ENCODE measurements around the gene RSAD2.
"Not testable (repeated sequence)": the region's sequence is repeated elsewhere in the genome, so short reads cannot be mapped to it uniquely, and the experiment has no call there.

Gene RSAD2

DNA sequence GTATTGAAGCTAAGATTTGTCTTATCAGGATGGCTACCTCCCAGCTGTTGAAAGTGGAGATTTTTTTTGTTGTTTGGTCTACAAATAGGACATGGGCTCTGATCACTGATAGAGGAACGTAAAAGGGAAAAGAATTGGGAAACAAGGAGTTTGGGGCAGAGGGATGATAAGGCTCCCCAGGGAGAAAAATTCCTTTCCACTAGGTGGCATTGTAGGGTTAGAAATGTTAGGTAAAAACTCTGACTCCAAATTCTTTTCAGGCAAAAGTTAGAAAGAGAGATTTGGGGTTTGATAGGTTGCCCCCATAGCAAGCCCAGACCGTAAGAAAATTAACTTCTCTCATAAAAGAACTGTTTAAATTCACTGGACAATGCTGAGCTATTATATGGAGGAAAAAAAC, 31.7 kb upstream of the RSAD2 start:
- no peak for DNase-seq (ENCODE audit: low read depth, low spot score)
- Histone ChIP-seq H3K36me3 (ENCODE audit: control insufficient read depth, insufficient read depth, low read length) (no peaks in the 10 kb centered on the region), H3K27me3 (ENCODE audit: control insufficient read depth, insufficient read depth, low read length) (no peaks in the 10 kb centered on the region), H3K27ac (ENCODE audit: low read length) (no peak overlapping the region), H3K4me1 (ENCODE audit: control insufficient read depth, insufficient read depth, low read length) (no peaks in the 10 kb centered on the region), H3K4me3 (ENCODE audit: low read length) (no peak overlapping the region), H3K9me3 (ENCODE audit: control insufficient read depth, insufficient read depth, low read length) (peaks cover 6% of the 10 kb centered on the region)
- no CpG with 5 or more reads among the region's 2 CpGs for WGBS (ENCODE audit: insufficient coverage, insufficient read length)

DNA sequence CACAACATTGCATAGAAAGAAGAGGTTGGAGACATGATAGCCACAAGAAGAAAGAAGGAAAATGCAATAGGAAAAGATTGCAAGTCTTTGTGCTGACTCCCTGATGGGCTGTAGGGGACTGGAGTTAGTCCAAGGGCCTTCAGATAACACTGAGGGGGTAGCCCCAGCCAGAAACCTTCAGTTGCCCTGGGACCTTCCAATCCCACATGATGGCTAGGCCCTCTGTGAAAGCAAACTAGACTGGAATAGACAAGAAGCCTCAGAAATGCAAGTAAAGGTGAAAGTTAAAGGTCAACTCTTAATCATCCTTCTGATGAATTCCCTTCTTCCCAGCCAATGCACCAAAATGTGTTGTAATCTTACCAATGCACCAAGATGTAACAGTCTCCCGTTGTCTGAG, 31.0 kb upstream of the RSAD2 start:
- H3K4me3 ChIP-seq (ENCODE audit: low read length): no peak overlapping the region
- H3K27me3 ChIP-seq (ENCODE audit: control insufficient read depth, insufficient read depth, low read length): no peaks in the 10 kb centered on the region
- WGBS (ENCODE audit: insufficient coverage, insufficient read length): no CpG with 5 or more reads among the region's 1 CpG
- no peak for DNase-seq (ENCODE audit: low read depth, low spot score)
- no peaks in the 10 kb centered on the region for H3K4me1 ChIP-seq (ENCODE audit: control insufficient read depth, insufficient read depth, low read length)
- no peak overlapping the region for H3K27ac ChIP-seq (ENCODE audit: low read length)
- peaks cover 6% of the 10 kb centered on the region for H3K9me3 ChIP-seq (ENCODE audit: control insufficient read depth, insufficient read depth, low read length)
- H3K36me3 ChIP-seq (ENCODE audit: control insufficient read depth, insufficient read depth, low read length): no peaks in the 10 kb centered on the region

DNA sequence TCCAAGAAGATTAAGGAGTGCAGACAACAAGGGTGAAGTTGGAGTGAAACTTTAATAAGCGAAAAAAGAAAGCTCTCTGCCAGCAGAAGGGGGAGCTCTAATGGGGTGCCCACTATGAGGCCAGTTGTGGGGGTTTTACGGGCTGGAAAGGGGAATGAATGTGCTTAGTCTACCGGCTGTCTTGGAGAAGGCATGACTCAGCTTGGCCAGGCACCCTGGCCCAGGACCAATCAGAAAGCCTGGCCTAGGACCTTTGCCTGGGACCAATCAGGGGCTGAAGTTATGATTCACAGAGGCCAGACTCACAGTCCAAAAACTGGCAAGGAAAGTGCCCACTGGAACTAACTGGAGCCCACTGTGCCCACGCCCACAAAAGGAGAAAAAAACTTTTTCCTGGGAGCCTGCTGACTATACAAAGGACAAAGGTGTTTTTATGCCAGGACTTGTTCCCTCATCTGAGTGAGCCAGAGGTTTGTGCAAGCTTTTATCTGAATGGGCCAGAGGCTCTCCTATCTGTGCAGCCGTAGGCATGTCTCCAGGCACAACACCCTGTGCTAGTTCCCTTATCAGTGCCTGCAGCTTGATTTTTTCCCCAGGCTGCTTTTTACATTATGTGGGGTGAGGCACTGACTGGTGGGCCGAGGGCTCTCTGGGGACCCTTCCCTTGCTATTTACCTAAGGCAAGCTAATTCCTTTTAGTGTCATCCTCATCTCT, 30.5 kb upstream of the RSAD2 start:
- H3K36me3 ChIP-seq (ENCODE audit: control insufficient read depth, insufficient read depth, low read length): no peaks in the 10 kb centered on the region
- no peak overlapping the region for H3K4me3 ChIP-seq (ENCODE audit: low read length)
- peaks cover 6% of the 10 kb centered on the region for H3K9me3 ChIP-seq (ENCODE audit: control insufficient read depth, insufficient read depth, low read length)
- H3K4me1 ChIP-seq (ENCODE audit: control insufficient read depth, insufficient read depth, low read length): no peaks in the 10 kb centered on the region
- H3K27ac ChIP-seq (ENCODE audit: low read length): no peak overlapping the region
- no CpG with 5 or more reads among the region's 6 CpGs for WGBS (ENCODE audit: insufficient coverage, insufficient read length)
- H3K27me3 ChIP-seq (ENCODE audit: control insufficient read depth, insufficient read depth, low read length): no peaks in the 10 kb centered on the region
- no peak for DNase-seq (ENCODE audit: low read depth, low spot score)

DNA sequence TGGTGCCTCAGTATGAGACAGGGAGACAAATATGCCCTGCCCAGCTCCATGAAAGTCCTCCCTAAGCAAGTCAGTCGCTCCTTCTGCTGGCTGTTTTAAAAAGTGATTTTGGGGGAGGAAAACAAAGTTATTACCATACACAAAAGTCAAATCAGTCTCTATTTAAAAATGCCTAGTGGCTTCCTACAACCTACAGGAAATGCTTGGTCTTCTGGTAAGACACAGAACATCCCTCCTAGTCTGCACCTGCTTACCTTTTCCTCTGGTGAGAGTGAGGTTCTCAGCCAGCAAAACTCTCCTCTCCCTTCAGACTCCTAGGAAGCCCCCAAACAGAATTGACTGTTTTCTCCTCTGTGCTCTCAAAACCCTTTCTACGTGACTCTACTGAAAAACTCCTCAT, 25.4 kb upstream of the RSAD2 start:
- WGBS (ENCODE audit: insufficient coverage, insufficient read length): no CpG with 5 or more reads among the region's 2 CpGs
- H3K9me3 ChIP-seq (ENCODE audit: control insufficient read depth, insufficient read depth, low read length): no peaks in the 10 kb centered on the region

DNA sequence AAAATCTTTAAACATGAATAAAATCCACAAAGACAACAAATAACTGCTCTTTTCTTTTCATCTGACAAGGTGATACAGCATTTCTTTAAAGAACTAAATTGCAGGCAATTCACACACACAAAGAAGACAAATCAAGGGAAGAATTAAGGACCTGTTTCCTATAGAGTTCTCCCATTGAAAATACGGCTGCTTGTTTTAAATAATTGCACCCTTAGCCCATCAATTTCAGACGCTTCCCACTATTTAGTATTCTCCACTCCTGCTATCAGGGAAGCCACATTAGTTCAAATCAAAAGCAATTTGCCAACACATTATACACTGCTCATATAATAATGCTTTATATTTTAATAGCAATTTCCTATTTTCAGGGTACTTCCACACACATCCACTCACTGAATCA, 23.2 kb upstream of the RSAD2 start:
- no peaks in the 10 kb centered on the region for H3K4me1 ChIP-seq (ENCODE audit: control insufficient read depth, insufficient read depth, low read length)
- no peak for DNase-seq (ENCODE audit: low read depth, low spot score)
- H3K9me3 ChIP-seq (ENCODE audit: control insufficient read depth, insufficient read depth, low read length): no peaks in the 10 kb centered on the region; the same call in 1 of the 2 replicates
- no peak overlapping the region for H3K27ac ChIP-seq (ENCODE audit: low read length)
- WGBS (ENCODE audit: insufficient coverage, insufficient read length): no CpG with 5 or more reads among the region's 2 CpGs
- H3K4me3 ChIP-seq (ENCODE audit: low read length): no peak overlapping the region
- no peaks in the 10 kb centered on the region for H3K27me3 ChIP-seq (ENCODE audit: control insufficient read depth, insufficient read depth, low read length)
- H3K36me3 ChIP-seq (ENCODE audit: control insufficient read depth, insufficient read depth, low read length): no peaks in the 10 kb centered on the region

More for the DNA sequence above, 25.4 kb upstream of the RSAD2 start:
- Histone ChIP-seq H3K4me1 (ENCODE audit: control insufficient read depth, insufficient read depth, low read length) (no peaks in the 10 kb centered on the region), H3K36me3 (ENCODE audit: control insufficient read depth, insufficient read depth, low read length) (no peaks in the 10 kb centered on the region), H3K27me3 (ENCODE audit: control insufficient read depth, insufficient read depth, low read length) (no peaks in the 10 kb centered on the region), H3K27ac (ENCODE audit: low read length) (no peak overlapping the region), H3K4me3 (ENCODE audit: low read length) (no peak overlapping the region)
- no peak for DNase-seq (ENCODE audit: low read depth, low spot score)

DNA sequence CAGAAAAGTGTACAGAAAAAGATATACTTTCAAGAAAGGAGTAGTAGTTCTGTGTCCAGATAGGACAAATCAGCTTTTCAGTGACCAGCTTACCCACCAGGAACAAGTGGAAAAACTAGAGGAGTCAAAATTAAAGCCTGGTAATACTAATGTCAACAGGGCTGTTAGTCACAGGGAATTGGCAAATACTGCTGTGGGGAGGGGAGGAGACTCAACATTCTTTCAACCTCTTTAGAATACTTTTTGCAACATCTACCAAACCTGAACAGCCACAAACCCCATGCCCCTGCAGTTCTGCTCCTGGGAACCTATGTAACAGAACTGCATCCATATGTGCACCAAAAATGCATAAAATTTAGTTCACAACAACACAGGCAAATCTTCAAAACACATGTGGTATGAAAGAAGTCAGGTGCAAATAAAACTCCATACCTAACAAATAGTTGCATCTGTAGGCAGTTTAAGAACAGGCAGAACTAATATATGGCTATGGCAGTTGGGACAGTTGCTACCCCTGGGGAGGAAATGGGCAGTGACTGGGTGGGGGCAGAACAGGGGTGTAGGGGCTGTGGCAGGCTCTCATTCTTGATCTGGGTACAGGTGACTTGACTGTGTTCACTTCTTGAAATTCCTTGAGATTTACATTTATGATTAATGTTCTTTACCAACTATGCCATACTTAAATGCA, 21.6 kb upstream of the RSAD2 start:
- H3K9me3 ChIP-seq (ENCODE audit: control insufficient read depth, insufficient read depth, low read length): no peaks in the 10 kb centered on the region; the same call in 1 of the 2 replicates
- no peaks in the 10 kb centered on the region for H3K4me1 ChIP-seq (ENCODE audit: control insufficient read depth, insufficient read depth, low read length)
- H3K36me3 ChIP-seq (ENCODE audit: control insufficient read depth, insufficient read depth, low read length): no peaks in the 10 kb centered on the region
- DNase-seq (ENCODE audit: low read depth, low spot score): no peak
- no peaks in the 10 kb centered on the region for H3K27me3 ChIP-seq (ENCODE audit: control insufficient read depth, insufficient read depth, low read length)
- H3K4me3 ChIP-seq (ENCODE audit: low read length): no peak overlapping the region
- no peak overlapping the region for H3K27ac ChIP-seq (ENCODE audit: low read length)

DNA sequence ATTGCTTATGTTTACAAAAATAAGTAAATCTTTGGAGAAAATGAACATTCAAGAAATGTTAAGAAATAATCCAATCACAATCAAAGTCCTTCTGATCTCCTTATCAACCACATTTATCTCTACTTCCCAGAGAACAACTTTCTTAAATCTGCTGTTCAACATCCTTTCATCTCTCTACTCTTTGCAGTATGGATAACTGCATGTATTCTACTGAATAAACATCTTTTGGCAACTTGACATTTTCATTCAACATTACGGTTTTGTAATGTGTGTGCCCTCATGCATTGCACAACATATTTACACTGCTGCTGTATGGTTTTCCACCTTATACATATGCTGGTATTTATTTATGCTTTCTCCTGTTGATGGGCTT, 21.0 kb upstream of the RSAD2 start:
- Histone ChIP-seq H3K27me3 (ENCODE audit: control insufficient read depth, insufficient read depth, low read length) (no peaks in the 10 kb centered on the region), H3K9me3 (ENCODE audit: control insufficient read depth, insufficient read depth, low read length) (no peaks in the 10 kb centered on the region; the same call in 1 of the 2 replicates), H3K36me3 (ENCODE audit: control insufficient read depth, insufficient read depth, low read length) (no peaks in the 10 kb centered on the region), H3K4me3 (ENCODE audit: low read length) (no peak overlapping the region), H3K4me1 (ENCODE audit: control insufficient read depth, insufficient read depth, low read length) (no peaks in the 10 kb centered on the region), H3K27ac (ENCODE audit: low read length) (no peak overlapping the region)
- no CpG with 5 or more reads among the region's 1 CpG for WGBS (ENCODE audit: insufficient coverage, insufficient read length)
- DNase-seq (ENCODE audit: low read depth, low spot score): no peak

DNA sequence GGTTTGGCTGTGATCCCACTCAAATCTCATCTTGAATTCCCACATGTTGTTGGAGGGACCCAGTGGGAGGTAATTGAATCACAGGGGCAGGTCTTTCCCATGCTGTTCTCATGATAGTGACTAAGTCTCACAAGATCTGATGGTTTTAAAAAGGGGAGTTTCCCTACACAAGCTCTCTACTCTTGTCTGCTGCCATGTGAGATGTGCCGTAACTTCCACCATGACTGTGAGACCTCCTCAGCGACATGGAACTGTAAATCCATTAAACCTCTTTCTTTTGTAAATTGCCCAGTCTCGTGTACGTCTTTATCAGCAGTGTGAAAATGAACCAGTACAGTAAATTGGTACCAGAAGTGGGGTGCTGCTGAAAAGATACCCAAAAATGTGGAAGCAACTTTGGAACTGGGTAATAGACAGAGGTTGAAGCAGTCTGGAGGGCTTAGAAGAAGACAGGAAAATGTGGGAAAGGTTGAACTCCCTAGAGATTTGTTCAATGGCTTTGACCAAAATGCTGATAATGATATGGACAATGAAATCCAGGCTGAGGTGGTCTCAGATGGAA, 19.0 kb upstream of the RSAD2 start:
- not testable (repeated sequence) for H3K27me3 ChIP-seq (ENCODE audit: control insufficient read depth, insufficient read depth, low read length); H3K4me3 ChIP-seq (ENCODE audit: low read length); DNase-seq (ENCODE audit: low read depth, low spot score); H3K4me1 ChIP-seq (ENCODE audit: control insufficient read depth, insufficient read depth, low read length); H3K9me3 ChIP-seq (ENCODE audit: control insufficient read depth, insufficient read depth, low read length); H3K36me3 ChIP-seq (ENCODE audit: control insufficient read depth, insufficient read depth, low read length); H3K27ac ChIP-seq (ENCODE audit: low read length)
- WGBS (ENCODE audit: insufficient coverage, insufficient read length): no CpG with 5 or more reads among the region's 4 CpGs

DNA sequence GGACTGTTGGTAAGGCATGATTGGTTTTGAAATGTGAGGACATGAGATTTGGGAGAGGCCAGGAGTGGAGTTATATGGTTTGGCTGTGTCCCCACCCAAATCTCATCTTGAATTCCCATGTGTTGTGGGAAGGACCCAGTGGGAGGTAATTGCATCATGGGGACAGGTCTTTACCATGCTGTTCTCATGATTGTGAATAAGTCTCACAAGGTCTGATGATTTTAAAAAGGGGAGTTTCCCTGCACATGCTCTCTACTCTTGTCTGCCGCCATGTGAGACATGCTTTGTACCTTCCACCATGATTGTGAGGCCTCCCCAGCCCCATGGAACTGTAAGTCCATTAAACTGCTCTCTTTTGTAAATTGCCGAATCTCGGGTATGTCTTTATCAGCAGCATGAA, 17.3 kb upstream of the RSAD2 start:
- Histone ChIP-seq H3K27me3 (ENCODE audit: control insufficient read depth, insufficient read depth, low read length) (peaks cover 10% of the 10 kb centered on the region), H3K4me3 (ENCODE audit: low read length) (no peak overlapping the region), H3K27ac (ENCODE audit: low read length) (no peak overlapping the region), H3K9me3 (ENCODE audit: control insufficient read depth, insufficient read depth, low read length) (no peaks in the 10 kb centered on the region; the same call in 1 of the 2 replicates), H3K4me1 (ENCODE audit: control insufficient read depth, insufficient read depth, low read length) (peaks cover 1% of the 10 kb centered on the region; the same call in 1 of the 2 replicates), H3K36me3 (ENCODE audit: control insufficient read depth, insufficient read depth, low read length) (no peaks in the 10 kb centered on the region)
- DNase-seq (ENCODE audit: low read depth, low spot score): no peak
- no CpG with 5 or more reads among the region's 3 CpGs for WGBS (ENCODE audit: insufficient coverage, insufficient read length)

DNA sequence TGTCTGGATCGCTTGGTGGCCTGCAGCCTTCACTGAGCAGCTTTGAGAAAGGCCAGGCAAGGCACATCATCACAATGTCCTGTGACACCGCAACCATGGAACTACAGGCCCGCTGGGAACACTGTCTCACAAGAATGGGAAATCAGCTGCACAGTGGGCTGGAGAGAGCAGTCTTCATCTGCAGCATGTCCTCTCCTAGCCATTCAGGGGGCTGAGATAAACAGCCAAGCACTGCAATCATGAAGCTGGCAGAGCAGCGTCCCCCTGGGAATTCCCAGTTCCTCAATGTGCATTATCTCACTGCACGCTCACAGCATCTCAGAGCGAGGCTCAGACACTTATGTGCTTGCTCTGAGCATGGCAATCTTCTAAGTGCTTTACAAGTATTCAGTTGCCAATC, 13.8 kb upstream of the RSAD2 start:
- peaks cover 15% of the 10 kb centered on the region for H3K27me3 ChIP-seq (ENCODE audit: control insufficient read depth, insufficient read depth, low read length)
- no peaks in the 10 kb centered on the region for H3K36me3 ChIP-seq (ENCODE audit: control insufficient read depth, insufficient read depth, low read length)
- peaks cover 1% of the 10 kb centered on the region; the same call in 1 of the 2 replicates for H3K4me1 ChIP-seq (ENCODE audit: control insufficient read depth, insufficient read depth, low read length)
- no peaks in the 10 kb centered on the region for H3K9me3 ChIP-seq (ENCODE audit: control insufficient read depth, insufficient read depth, low read length)
- no peak overlapping the region for H3K27ac ChIP-seq (ENCODE audit: low read length)
- H3K4me3 ChIP-seq (ENCODE audit: low read length): no peak overlapping the region
- DNase-seq (ENCODE audit: low read depth, low spot score): no peak
- WGBS (ENCODE audit: insufficient coverage, insufficient read length): no CpG with 5 or more reads among the region's 6 CpGs
